CD4-positive, alpha-beta T cell treated with Interleukin-10 for 1 hour (primary cell): Measurements from ENCODE around the gene DOCK4.

Experiments used
- DNase-seq: peaks from one replicate; pipeline ENCODE4 v3.0.0-alpha.2; 2020

DOCK4 gene

GRCh38 chr7:112220877-112221434 lies 14.8 kb upstream of the DOCK4 start:
- DNase-seq = no peak

- no peak for DNase-seq
Measured at GRCh38 chr7:112215787-112216186, 9.6 kb upstream of the DOCK4 start.

- DNase-seq = no peak
Measured at GRCh38 chr7:112214883-112215282, 8.7 kb upstream of the DOCK4 start.

- DNase-seq = no peak
Measured at GRCh38 chr7:112214268-112214667, 8.1 kb upstream of the DOCK4 start.

- DNase-seq = no peak
Measured at GRCh38 chr7:112213735-112214134, 7.5 kb upstream of the DOCK4 start.

DNA sequence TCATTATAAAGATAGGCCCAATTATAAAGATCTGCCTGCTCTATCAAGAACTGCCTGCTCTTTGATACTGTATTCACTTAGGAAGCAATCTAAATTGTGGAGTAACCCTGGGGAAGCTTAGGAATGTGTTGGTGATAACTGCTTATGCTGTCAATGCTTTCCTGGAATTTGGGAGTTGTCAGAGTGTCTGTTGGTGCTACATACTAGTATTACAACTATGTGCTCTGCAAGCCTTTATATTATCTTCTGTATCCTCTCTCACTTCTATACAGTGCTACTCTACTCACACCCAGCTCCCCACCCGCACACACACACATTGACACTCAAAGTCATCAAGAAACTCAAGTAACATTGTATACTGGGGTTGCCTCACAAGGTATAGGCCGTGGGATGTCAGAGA lies 6.4 kb upstream of the DOCK4 start:
- no peak for DNase-seq

DNA sequence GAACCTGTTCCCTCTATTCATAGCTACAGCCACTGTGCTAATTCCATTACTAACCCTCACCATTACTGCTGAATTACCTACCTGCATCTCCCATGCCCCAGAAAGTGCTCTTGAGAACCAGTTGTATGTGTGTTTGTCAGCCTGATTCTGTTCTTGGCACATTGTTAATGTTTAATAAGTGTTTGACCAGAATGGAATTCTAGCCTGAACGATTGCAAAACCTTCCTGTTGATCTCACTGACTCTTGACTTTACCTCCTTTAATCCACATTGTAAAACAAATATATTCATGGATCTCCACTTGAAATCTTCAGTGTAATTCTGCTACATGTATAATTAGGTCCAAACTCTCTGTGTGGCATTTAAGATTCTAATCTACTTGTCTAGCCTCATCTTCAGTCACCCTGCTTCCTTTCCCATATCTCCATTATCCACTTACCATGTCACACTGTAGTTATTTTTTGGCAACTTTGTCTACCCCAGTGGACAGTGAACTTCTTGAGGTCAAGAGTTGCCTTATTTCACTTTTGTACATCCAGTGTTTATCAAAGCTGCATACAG lies 5.2 kb upstream of the DOCK4 start:
- DNase-seq = no peak

DNA sequence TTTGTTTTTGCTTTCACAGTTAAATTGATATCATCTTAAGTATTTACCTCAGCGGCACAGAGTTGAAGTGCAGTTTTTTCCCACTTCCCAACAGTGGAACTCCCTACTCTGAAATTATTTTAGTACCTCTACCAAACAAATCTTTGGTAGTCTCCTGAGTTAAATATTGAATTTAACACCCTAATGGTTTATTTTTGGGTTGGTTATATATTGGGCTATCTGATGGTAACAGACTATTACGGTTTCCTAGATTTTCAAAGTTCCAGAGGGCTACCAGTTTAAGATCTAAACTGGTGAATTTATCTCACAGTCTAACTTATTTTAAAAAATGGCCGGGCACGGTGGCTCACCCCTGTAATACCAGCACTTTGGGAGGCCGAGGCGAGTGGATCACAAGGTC lies 1.6 kb upstream of the DOCK4 start:
- DNase-seq = no peak

GRCh38 chr7:112206991-112207592 lies 893 bp upstream of the DOCK4 start:
- DNase-seq = peak; percentile 3

DNA sequence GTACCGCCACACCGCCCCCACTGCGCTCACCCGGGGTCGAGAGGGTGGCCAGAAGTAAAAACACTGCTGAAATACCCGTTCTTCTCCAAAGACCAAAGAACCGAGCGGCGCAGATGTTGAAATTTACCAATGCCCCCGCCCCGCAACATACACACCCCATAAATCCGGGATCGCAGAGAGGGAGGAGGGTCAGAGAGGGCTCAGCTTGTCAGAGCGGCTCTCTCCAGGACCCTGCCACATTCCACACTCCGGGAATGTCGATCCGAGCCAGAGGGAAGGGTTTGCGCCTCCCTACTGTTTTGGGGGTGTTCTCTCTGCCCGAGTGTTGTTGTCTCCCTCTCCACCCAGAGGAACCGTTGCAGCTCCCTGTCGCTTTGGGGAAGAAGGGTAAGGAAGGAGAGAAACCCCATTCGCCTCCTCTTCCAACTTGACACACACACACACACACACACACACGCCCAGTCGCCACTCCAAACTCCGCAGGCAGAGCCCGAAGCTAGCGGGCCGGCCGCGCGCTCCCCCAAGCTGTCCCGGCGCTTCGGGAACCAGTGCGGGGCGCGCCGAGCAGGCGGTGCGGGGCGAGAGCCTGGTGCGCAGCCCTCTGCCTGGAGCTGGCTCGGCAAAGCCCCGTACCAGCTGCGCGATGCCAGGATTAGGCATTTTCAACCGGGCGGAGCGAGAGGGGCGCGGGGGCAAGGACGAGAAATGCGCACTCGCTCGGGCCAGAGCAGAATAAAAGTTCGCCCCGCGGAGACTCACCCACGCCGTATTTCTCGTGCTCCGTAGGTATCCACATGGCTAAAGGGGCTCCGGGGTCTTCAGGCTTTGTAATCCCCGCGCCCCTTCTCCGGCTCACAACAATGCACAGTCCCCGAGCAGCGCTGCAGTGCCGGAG lies 609 bp downstream of the DOCK4 start:
- DNase-seq = peak; percentile 39

DNA sequence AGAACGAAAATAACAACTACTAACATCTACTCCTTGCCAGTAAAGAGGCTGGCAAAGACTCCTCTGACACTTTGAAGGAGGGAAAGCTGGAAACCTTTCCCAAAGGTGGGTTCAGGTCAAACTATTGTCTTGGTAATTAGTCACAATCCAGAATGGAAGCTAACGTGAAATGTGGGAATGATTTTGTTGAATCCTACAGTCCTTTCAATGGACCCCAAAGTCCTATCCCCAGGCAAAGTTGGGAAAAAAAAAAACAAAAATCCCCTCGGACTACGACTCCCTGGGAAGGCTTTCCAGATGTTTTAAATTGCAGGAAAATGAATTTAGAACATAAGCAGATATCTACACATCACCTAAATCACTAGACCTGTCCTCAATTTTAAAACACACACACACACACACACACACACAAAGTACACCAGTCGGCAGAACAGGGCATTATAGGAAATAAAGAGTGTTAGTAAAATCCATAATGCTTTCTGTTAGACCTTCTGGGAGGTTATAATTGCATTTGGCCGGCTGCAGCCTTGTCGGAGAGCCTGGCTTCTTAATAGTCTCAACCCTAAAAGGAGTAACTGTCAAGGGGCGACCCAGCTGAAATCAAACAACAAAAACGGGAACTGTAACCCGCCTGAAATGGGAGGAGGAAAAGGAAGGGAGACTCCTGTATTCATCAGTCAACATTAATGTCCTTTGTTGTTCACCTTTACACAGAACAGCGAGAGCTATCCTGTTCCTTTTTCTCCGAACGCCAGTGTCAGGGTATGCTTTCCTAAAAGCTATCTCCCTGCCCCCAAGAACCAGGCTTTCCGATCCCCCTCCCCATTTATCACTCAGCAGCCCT lies 1.5 kb downstream of the DOCK4 start:
- DNase-seq = peak; percentile 20

- no peak for DNase-seq
Measured at GRCh38 chr7:112203365-112203739, 2.8 kb downstream of the DOCK4 start.

DNA sequence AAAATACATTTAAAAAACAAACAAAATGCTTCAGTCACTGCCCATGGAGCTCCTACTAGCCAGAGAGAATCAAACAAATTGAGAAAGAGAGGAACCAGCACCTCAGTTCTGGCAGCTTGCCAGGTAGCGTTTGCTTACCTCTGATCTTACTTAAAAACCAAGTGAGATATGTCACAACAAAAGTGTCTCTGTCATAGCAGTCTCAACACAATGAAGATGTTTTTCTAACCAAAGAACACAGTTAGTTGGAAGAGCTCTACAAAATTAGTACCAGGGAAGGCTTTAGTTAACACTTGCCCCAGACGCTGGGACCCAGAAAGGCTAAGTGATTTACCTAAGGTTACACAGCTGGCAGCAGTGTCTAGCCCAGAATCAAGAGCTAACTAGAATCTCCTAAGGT lies 3.4 kb downstream of the DOCK4 start:
- DNase-seq = peak; percentile 27

DNA sequence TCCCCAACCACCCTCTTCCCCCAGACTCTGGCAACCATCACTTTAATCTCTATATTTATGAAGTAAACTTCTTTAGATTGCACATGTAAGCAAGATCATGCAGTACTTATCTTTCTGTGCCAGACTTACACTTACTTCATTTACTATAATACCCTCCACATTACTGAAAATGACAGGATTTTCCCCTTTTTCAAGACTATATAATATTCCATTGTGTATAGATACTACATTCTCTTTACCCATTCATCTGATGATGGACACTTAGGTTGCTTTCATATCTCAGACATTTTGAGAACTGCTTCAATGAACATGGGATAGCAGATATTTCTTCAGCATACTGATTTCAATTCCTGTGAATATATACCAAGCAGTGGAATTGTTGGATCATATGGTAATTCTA lies 4.4 kb downstream of the DOCK4 start:
- DNase-seq = no peak

DNA sequence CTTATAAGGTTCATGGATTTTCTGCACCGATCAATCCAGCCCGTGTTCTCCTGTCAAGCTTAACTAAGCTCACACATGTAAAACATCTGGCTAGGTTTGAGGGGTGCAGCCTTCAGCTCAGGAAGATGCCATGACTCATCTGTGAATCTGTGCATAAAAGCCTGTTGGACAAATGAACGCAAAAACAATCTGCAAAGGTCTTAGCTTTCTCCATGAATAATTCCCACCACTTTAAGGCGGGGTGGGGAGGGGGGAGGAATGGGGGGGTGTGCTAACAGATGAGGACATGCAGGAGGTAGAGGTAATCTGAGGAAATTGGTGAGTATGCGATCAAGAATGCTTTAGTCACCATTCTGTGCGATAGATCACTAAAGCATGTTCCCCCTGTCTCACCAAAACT lies 4.8 kb downstream of the DOCK4 start:
- no peak for DNase-seq

DNA sequence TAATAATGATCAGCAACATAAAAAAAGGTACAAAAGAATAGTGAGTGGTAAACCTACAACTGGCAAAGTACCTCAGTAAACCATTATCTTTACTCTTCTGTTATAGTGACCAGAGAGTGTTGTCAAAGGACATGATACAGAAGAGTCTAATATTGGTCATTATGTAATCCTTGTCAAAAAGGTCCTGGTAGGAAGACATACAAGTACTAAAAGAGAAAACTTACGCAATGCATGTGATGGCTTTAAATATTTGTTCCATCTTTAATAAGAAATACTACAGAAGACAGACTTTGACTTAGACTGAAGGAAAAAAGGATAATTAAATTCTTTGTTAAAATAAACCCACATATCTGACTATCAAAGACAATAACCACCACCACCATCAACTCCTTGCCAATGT lies 6.5 kb downstream of the DOCK4 start:
- DNase-seq = no peak

- no peak for DNase-seq
Measured at GRCh38 chr7:112199035-112199655, 7.1 kb downstream of the DOCK4 start.

DNA sequence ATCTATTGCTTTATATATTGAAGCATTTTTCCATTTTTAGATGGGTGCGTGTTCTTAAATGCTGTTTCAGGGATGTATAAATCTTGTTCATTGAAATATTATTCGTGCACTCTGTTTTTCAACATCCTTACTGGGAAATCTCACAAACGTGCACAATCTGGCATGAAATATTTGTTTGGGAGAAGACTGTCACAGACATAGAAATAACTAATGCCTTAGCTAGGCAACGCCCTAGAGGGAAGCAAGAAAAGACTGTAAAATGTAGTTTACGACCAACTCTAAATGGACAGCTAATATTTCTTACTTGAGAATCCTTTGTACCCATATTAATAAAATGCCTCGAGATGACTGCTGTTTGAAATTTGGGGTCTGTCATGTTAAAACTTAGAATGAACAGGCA lies 8.9 kb downstream of the DOCK4 start:
- DNase-seq = no peak

DNA sequence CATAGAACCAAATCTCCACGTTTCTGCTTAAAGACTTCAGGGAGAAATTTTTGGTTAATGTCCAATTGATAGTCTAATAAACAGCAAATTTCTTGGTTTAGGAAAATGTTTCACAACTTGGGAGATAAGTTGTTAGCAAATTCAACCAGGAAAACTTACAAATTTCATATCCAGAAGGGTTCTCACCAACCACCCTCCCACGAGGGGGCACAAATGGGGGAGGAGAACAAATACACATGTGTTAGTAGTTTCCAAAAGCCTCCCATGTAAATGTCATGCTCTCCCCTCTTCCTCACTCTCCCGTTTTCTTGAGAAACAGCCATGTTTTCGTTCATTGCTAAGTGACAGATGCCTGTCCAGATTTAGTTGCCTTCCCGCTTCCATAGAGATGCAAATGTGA lies 10.5 kb downstream of the DOCK4 start:
- DNase-seq = no peak

DNA sequence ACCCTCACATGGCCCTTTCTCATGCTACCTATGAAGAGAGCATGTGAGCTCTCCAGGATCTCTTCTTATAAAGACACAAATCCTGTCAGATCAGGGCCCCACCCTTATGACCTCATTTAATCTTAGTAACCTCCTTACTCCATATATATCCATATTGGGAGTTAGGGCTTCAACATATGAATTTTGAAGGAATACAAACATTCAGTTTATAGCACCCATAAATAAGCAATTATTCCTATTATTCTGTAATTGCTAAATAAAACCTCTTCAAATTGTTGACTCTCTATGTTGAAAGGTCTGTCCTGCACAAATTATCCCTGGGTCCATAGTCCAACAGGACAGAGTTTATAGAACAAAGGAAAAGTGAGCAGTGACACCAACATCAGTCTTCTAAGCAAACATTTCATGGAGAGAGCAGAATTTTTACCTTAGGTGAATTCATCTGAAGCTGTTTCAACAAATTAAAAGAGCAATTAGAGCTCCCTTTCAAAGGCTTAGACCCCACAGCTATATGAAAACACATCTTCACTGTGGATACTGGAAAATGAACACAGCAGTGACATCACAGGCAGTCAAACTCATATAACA lies 12.2 kb downstream of the DOCK4 start:
- no peak for DNase-seq

DNA sequence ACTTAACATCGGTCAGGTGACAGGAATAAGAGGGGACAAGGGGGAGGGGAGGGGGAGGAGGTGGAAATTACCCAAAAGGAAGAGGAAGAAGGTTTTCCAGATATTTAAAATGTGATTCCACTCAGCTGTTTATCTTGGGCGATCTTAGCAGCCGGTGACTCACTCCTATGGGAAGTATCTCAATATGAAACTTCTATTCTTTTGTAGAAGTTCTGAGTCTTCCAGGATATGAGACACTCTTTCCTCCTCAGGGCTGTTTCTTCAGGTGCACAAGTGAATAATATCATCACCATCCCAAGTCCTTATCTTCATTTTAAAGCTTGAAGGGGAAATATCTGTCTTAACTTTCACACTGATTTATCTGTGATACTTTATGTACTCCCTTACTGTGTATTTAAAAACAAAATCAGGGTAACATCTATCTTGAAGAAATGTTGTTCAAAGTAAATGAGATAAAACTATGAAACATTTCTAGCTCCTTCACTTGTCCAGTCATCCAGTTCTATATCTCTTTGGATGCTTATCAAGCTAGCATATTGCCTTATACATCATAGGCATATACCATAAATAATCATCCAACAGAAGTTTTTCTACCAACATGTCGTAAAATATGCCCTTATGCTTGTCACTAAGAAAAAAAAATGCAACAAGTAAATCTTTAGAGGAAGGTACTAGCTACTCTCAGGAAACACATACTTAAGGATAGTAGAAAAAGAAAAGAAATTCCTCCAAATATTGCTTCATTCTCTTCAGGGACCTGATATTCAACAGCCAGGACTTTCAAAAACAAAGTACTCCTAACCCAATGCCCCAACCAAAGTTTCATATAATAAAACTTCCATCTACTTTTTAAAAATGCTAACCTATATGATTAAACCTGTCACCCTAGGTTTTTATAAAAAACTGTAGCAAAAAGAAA lies 13.7 kb downstream of the DOCK4 start:
- no peak for DNase-seq
